SHP77 (cell line): Measurements from ENCODE around the gene ITGA11.
"Not testable (repeated sequence)": the region's sequence is repeated elsewhere in the genome, so short reads cannot be mapped to it uniquely, and the experiment has no call there.

Experiments used
- DNase-seq, 2 experiments: peaks; one replicate each; lab custom pipeline; 2025; lab: John Stamatoyannopoulos, UW

The ITGA11 gene

DNA sequence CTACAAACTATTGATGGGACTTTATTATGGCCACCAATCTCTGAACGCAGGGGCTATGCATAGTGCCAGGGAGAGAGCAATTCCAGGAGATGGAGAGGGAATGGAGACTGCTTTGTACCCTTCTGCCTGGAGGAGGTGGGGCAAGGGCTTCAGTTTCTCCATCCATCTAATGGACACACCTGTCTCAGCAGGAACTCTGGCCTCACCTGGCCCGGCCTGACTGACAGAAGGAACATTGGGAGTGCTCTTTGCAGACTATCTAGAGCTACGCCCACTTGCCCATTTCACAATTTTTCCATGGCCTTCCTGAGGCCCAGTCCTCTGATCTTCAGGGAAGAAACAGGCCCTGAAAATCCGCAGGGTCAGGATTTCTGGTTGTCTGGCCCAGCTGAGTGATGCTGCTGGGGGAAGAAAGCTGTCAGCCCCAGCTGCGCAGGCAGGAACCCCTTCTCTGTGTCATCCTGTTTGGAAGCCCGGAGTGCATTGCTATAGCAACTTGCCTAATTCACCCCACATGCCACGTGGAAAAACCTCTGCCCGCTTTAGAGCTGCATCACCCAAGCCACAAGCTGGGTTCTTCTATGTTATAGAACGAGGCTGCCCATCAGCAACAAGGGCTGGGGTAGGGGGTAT, 6.4 kb downstream of the ITGA11 start:
- no peak for DNase-seq

DNA sequence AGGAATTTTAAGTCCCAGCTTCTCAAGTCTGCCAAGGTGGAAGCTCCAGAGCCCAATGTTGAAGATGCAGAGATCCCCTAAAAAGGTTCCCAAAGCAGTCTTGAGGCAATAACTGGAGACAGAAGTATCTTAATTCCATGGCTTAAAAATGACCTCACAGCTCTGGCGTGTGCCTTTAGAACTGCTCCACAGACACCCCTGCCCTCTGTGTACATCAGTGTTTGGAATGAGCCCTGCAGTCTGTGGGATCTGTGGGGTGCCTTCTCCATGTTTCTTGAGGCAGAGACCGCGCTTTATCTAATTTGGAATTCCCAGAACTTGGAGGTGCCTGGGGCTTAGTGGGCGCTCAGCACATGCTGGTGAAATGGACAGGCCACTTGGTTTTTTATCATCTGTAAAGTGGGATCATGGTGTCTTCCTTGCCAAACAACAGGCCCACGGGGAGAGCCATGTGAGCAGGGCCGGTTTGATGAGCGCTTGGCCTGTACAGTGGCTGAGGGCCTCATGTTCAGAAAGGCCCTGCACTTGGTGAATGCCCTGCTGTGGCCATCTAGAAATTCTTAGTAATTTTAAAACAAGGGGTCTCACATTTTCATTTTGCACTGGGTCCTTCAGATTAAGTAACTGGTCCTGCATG, 7.1 kb downstream of the ITGA11 start:
- no peak for DNase-seq

GRCh38 chr15:68423359-68424296, 8.3 kb downstream of the ITGA11 start:
- DNase-seq = no peak

GRCh38 chr15:68422403-68423145, 9.4 kb downstream of the ITGA11 start:
- DNase-seq = not testable (repeated sequence)

GRCh38 chr15:68421798-68422402, 10.1 kb downstream of the ITGA11 start:
- DNase-seq = no peak

DNA sequence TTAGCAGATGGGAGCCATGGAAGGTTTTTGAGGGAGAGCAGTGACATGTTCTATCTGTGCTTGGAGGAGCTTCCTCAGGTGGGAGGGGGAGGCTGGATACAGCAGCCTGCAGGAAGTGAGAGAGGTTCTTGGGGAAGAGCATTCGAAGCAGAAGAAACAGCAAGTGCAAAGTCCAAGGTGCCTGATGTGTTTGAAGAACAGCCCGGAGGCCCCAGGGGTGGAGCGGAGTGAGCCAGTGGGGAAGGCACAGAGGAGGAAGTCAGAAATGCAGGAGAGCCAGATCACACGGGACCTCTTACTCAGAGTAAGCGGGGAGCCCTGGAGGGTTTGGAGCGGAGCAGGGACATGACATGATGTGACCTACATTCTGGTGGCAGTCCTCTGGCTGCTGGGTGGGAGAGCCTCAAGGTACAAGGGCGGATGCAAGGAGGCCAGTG, 10.8 kb downstream of the ITGA11 start:
- no peak for DNase-seq

DNA sequence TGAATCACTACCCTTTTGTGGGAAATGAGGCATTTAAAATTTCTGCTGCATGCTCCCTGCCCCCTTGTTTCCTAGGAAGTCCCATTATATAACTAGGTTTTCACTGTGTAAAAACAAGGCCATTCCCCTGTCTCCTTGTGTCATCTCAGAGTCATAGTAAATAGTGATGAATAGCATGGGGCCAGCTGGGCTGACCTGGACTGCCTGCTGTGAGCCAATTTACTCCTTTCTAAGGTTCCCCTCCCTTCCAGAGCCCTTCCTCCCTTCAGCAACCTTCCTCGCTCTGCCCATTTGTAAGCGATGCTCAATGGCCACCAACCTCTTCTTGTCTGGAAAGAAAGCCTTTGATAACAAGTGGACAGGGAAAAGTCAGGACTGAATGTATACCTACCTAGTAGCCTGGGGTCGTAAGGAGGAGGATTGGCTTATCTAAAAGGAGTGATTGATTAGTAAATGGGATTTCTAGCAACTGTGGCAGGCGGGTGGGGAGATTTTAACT, 11.7 kb downstream of the ITGA11 start:
- no peak for DNase-seq

GRCh38 chr15:68419301-68420175, 12.4 kb downstream of the ITGA11 start:
- no peak for DNase-seq

- peak; percentile 3 to 51 for DNase-seq
Measured at GRCh38 chr15:68418611-68419161, 13.3 kb downstream of the ITGA11 start.

- DNase-seq = no peak
Measured at GRCh38 chr15:68417897-68418296, 14.1 kb downstream of the ITGA11 start.

DNA sequence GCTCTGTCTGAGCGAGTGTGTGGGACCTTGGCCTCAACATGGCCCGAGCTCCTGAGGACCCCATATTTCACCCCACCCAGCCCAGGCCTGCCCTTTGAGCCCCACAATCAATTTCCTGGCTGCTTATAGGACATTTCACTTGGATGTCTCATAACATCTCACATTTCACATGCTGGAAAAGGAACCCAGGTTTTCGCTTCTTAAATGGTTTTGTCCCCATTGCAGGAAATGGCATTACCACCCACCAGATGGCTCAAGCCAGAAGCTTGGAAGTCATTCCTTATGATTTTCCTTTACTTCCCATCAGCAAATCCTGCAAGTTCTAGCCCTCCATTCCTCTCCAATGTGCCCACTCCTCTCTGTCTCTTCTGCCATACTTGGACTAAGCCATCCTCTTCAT, 14.9 kb downstream of the ITGA11 start:
- DNase-seq = no peak

- DNase-seq = no peak
Measured at GRCh38 chr15:68416158-68416535, 15.8 kb downstream of the ITGA11 start.

- no peak for DNase-seq
Measured at GRCh38 chr15:68415501-68416157, 16.3 kb downstream of the ITGA11 start.

DNA sequence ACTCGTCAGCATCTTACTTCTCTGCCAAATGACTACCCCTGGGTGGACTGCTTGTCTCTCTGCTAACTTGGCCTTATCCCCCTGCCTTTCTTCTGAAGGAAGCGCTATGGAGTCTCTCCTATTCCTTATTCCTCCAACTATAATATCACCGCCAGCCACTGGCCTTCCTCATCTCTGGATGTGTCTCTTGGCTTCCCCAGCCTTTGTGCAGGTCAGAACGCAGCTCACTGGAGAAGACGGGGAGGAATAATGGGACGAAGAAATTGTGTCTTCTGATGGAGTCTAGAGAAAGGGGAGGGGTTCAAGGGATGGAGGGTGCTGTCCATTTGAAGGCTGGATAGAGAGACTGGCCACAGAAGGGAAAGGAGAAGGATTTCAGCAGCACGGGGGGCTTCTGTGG, 16.9 kb downstream of the ITGA11 start:
- no peak for DNase-seq

DNA sequence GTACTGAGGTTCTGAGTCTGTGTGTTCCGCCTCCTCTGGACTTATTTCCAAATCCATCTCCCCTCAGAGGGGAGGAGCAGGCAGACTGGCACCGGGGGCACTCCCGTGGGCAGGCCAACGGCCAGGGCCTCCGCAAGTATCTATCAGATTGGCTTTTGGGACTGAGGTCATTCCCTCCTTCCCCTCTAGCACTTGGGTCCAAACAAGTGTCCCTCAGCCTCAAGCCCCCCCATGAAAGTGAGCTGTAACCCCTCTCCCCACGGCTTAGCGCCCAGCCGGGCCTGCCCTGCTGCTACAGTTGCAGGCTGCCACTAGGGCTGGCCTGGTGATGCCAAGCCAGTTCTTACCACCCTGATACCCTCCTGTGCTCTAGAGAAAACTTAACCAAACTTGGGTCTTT, 17.4 kb downstream of the ITGA11 start:
- DNase-seq = no peak

DNA sequence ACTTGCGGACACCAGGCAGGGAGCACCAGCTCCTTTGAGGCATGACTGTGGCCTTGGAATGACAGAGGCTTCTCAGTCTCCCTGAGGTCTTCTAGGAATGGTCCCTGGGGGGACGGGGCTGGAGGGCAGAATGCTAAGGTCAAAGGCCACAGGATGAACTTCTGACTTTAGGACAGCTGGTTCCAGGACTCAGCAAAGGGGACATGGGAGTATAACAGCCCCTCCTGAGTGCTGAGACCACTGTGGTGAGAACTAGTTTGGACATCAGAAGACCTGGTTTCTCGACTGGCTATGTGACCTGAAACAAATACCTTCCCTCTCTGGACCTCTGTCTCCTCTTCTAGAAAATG, 17.8 kb downstream of the ITGA11 start:
- DNase-seq = no peak

DNA sequence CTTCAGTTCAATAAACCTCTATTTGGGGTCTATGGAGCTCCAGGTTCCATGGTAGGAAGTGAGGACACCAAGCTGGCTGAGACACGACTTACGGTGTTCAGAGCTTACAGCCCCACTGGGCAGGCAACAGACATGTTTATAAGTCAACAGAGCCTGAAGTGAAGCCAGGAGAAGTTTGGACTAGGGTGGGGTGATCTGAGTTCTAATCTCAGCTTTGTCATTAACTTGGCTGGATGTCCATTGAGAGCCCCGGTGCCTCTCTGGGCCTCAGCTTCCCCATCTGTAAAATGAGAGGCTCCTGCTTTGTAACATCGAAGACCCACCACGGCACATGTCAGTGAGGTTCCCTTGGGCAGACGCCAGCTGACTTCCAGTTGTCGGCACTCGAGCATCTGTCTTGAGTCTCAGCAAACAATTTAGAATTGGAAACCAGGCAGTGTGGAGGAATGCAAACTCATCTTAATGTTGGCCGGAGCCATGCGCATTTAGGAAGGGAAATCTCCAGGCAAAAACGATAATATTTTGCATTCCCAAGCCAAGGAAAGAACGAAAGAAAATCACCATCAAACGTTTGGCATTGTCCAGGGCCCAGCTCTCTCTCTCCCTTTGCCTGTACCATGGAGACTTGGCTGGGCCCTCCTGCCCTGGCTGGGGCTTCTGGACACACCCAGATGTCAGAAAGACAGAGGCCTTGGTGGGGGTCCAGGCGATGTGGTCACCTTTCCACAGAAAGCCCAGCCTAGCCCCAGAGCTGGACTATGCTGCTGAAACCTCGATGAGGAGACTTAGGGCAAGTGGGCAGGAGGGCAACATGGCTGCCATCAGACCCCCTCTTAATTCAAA, 18.4 kb downstream of the ITGA11 start:
- no peak for DNase-seq

DNA sequence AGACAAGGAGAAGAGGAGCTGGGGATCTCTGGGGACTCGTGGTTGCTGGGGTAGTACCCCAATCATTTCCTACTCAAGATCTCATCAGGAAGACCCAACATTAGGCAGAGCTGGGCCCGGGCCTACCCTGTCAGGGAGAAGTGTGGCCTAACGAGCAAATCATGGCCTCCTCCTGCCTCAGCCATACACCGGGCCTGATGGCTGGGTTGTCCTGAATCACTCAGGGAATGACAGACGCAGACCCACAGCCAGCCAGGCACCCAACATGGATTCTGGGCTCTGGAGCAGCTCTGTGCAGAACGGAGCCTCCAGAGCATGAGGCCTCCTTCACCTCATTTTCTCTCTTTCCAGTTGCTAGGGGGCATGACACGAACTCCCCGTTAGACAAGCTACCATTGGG, 19.7 kb downstream of the ITGA11 start:
- no peak for DNase-seq

DNA sequence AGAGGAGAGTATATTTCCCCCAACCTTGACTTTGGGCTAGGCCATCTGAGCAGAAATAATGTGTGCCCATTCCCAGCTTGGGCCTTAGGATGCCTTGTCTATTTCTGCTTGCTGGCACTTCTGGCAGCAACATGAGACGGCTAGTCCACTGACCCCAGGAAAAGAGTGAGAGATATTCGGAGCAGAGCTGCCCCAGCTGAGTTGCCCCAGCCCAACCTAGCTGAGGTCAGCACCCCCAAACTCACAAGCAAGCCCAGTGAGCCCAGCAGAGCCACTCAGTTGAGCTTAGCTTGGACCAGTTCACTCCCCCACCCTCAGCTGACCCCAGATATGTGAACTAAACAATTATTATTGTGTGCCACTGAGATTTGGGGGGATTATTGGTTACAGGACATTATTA, 20.2 kb downstream of the ITGA11 start:
- no peak for DNase-seq
